Measurements from ENCODE around the gene RNU6-1.

GRCh38 chr15:67843571-67844387, 3.9 kb upstream of the RNU6-1 start:
- TF ChIP-seq ZNF274 (IDR thresholded peaks at IDR 0.05; ENCODE audit: low read length), result no peak
- TF ChIP-seq ZNF274 (tag by site-specific recombination; IDR thresholded peaks at IDR 0.05; ENCODE audit: borderline replicate concordance), result no peak
- no peak for TF ChIP-seq CTCF (tag by site-specific recombination; IDR thresholded peaks at IDR 0.05)
- TF ChIP-seq ZNF692 (tag by site-specific recombination; IDR thresholded peaks at IDR 0.05), result no peak
- TF ChIP-seq ZFP41 (tag by site-specific recombination; IDR thresholded peaks at IDR 0.05; ENCODE audit: borderline replicate concordance), result no peak
- no peak for TF ChIP-seq ZNF423 (tag by site-specific recombination; IDR thresholded peaks at IDR 0.05)
- TF ChIP-seq ZNF133 (tag by site-specific recombination; IDR thresholded peaks at IDR 0.05), result no peak
- TF ChIP-seq PRDM1 (tag by site-specific recombination; IDR thresholded peaks at IDR 0.05), result no peak
- no peak for TF ChIP-seq YY1 (tag by site-specific recombination; IDR thresholded peaks at IDR 0.05)
- TF ChIP-seq OVOL3 (tag by site-specific recombination; IDR thresholded peaks at IDR 0.05), result no peak

All from HEK293 (cell line).